ENCODE measurements around the gene GSK3B. TPM values are rescaled to one million over a fixed set of nuclear protein-coding genes. Genes with fewer than 3 reads are reported as not detected.

Gene GSK3B
- total RNA-seq, 1 donor from 2014 or later: 65.4 TPM

- Mint-ChIP-seq H3K27ac (no peak overlapping the region), H3K4me3 (no peak overlapping the region)
- TF ChIP-seq, protein P1, sequence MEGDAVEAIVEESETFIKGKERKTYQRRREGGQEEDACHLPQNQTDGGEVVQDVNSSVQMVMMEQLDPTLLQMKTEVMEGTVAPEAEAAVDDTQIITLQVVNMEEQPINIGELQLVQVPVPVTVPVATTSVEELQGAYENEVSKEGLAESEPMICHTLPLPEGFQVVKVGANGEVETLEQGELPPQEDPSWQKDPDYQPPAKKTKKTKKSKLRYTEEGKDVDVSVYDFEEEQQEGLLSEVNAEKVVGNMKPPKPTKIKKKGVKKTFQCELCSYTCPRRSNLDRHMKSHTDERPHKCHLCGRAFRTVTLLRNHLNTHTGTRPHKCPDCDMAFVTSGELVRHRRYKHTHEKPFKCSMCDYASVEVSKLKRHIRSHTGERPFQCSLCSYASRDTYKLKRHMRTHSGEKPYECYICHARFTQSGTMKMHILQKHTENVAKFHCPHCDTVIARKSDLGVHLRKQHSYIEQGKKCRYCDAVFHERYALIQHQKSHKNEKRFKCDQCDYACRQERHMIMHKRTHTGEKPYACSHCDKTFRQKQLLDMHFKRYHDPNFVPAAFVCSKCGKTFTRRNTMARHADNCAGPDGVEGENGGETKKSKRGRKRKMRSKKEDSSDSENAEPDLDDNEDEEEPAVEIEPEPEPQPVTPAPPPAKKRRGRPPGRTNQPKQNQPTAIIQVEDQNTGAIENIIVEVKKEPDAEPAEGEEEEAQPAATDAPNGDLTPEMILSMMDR (IDR thresholded peaks at IDR 0.05; ENCODE audit: unreplicated experiment): no peak
Measured at GRCh38 chr3:119794971-119795612, 299.2 kb downstream of the GSK3B start.

GRCh38 chr3:119794401-119794800 lies 299.8 kb downstream of the GSK3B start:
- Mint-ChIP-seq H3K4me3 (no peak overlapping the region), H3K27me3 (ENCODE audit: low read depth) (no peaks in the 10 kb centered on the region)

More at GRCh38 chr3:119794971-119795612, 299.2 kb downstream of the GSK3B start:
- Mint-ChIP-seq H3K27me3 (ENCODE audit: low read depth) (peaks cover 2% of the 10 kb centered on the region), H3K9me3 (peaks cover 5% of the 10 kb centered on the region), H3K4me1 (peaks cover 3% of the 10 kb centered on the region), H3K36me3 (no peaks in the 10 kb centered on the region)
- DNase-seq (ENCODE audit: low spot score in 2 of 2, unreplicated experiment in 2 of 2): no peak

GRCh38 chr3:119792270-119792669 lies 302.0 kb downstream of the GSK3B start:
- H3K36me3 Mint-ChIP-seq: no peaks in the 10 kb centered on the region
- peaks cover 6% of the 10 kb centered on the region for H3K9me3 Mint-ChIP-seq
- no peak overlapping the region for H3K27ac Mint-ChIP-seq
- no peak for DNase-seq (ENCODE audit: low spot score in 2 of 2, unreplicated experiment in 2 of 2)
- H3K27me3 Mint-ChIP-seq (ENCODE audit: low read depth): no peaks in the 10 kb centered on the region
- H3K4me1 Mint-ChIP-seq: no peaks in the 10 kb centered on the region
- no peak overlapping the region for H3K4me3 Mint-ChIP-seq
- TF ChIP-seq, protein P1 (IDR thresholded peaks at IDR 0.05; ENCODE audit: unreplicated experiment): no peak

More at GRCh38 chr3:119794401-119794800, 299.8 kb downstream of the GSK3B start:
- TF ChIP-seq, protein P1 (IDR thresholded peaks at IDR 0.05; ENCODE audit: unreplicated experiment): no peak
- no peaks in the 10 kb centered on the region for H3K36me3 Mint-ChIP-seq
- DNase-seq (ENCODE audit: low spot score in 2 of 2, unreplicated experiment in 2 of 2): no peak
- no peak overlapping the region for H3K27ac Mint-ChIP-seq
- H3K9me3 Mint-ChIP-seq: peaks cover 6% of the 10 kb centered on the region
- H3K4me1 Mint-ChIP-seq: peaks cover 3% of the 10 kb centered on the region

GRCh38 chr3:119790369-119790768 lies 303.9 kb downstream of the GSK3B start:
- Mint-ChIP-seq H3K27me3 (ENCODE audit: low read depth) (no peaks in the 10 kb centered on the region), H3K9me3 (peaks cover 6% of the 10 kb centered on the region), H3K27ac (no peak overlapping the region), H3K4me1 (no peaks in the 10 kb centered on the region), H3K4me3 (no peak overlapping the region), H3K36me3 (no peaks in the 10 kb centered on the region)
- no peak for DNase-seq (ENCODE audit: low spot score in 2 of 2, unreplicated experiment in 2 of 2)
- TF ChIP-seq, protein P1 (IDR thresholded peaks at IDR 0.05; ENCODE audit: unreplicated experiment): no peak

DNA sequence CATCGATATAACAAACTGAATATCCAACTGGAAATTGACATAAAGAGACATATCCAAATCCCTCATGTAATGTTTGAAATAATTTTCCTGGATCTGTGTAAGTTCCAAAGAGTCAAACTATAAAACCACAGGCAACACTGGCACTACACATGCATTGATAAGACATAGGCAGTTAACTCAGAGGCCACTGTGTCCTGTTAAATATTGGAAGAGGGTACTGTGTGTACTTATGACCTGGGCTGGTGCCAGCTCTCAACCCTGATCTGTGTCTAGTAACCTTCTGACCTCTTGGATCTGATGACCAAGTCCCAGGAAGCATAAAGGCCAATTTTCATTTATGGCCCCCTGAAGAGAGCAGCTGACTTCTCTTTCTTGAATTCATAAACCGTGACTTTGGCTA lies 307.8 kb downstream of the GSK3B start:
- TF ChIP-seq, protein P1 (IDR thresholded peaks at IDR 0.05; ENCODE audit: unreplicated experiment): no peak

More for the DNA sequence above, 307.8 kb downstream of the GSK3B start:
- DNase-seq (ENCODE audit: low spot score in 2 of 2, unreplicated experiment in 2 of 2): no peak
- H3K27ac Mint-ChIP-seq: no peak overlapping the region
- H3K4me1 Mint-ChIP-seq: no peaks in the 10 kb centered on the region
- peaks cover 6% of the 10 kb centered on the region for H3K9me3 Mint-ChIP-seq
- H3K4me3 Mint-ChIP-seq: no peak overlapping the region
- H3K36me3 Mint-ChIP-seq: no peaks in the 10 kb centered on the region
- no peaks in the 10 kb centered on the region for H3K27me3 Mint-ChIP-seq (ENCODE audit: low read depth)
